Measurements from ENCODE around the gene FEZF1.

The FEZF1 gene

DNA sequence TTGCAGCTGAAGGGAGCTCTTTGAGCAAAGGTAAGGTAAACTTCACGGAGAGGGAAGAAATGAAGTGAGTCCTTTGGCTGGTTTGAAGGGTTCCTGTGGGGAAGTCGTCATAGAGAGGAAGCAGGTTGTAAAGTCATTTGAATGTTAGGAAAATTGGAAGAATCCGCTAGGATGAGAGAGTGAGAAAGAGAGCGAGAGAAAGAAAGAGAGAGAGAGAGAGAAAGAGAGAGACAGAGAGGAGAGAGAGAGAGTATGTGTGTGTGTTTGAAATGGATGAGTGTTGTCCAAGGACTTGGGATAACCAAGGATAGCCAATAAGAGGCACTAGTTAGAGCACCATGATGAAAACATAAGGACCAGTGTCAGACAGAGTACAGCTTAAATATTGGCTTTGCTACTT, 43.1 kb downstream of the FEZF1 start:
- DNase-seq: no peak

DNA sequence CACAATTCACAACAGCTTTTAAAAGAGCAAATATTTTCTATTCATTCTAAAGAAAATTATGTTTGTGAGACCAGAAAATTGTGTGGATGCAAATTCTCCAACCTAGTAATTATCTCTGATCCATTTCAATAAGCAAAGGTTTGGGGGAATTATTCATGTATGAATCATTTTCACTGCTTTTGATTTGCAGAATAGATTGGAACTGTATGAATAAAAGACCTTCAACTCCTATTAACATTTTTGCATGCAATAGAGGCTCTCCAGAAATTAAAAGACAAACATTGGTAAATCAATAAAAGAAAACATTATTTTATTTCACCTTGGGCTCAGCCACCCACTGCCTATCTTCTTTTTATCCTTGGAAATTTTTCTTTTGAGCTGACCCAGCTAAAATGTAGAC, 43.5 kb downstream of the FEZF1 start:
- no peak for DNase-seq

- DNase-seq: no peak
These were observed 44.2 kb downstream of the FEZF1 start for GRCh38 chr7:122260336-122260735.

- no peak for DNase-seq
These were observed 45.6 kb downstream of the FEZF1 start for GRCh38 chr7:122258971-122259370.

DNA sequence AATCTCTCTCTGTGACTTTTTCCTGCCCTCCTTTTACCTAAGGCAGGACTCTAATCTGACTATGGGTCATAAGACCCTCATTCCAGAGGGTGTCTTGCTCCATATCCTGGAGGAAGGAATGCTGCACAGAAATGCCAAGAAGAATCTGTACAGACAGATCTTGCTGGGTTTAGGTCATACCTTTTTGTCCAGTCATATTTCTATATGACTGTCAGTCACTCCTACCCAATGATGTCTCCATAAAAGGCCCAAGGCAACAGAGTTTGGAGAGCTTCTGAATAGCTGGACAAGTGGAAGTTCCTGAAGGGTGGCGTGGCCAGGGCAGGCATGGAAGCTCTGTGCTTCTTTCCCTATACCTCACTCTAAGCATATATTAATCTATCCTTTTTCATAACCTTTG, 47.5 kb downstream of the FEZF1 start:
- no peak for DNase-seq

GRCh38 chr7:122256046-122256445, 48.5 kb downstream of the FEZF1 start:
- DNase-seq: no peak

DNA sequence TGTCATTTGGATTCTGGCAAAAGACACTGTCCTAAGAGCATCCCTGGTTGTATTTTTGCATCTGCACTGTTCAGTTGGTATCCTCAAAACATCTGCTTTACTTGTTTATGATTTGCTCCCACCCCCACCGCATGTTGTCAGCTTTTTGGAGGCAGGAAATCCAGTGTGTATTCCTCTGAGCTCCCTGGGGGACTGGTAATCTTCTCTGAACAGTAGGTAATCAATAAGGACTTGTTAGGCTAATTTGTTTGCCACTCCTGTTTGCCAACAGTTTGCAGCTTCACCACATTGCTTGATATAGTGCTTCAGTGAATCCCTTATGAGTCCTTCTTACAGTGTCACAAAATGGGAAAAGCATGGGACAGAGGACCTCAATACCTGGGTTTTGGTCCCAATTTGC, 49.1 kb downstream of the FEZF1 start:
- DNase-seq: no peak
